Suprapubic skin (tissue), 4 donors: ENCODE data around the gene DCTN2.

Experiments
- EP300 ChIP-seq: sonication (generic); formaldehyde crosslinking; IDR thresholded peaks from one replicate; pipeline ENCODE4 v1.6.1; 2017; ENCODE audit warnings: antibody characterized with exemption
- POLR2A ChIP-seq, 2 donors: fragments of 450-650 bp; IDR thresholded peaks; one replicate each; pipeline ENCODE4 v1.6.1; 2017; ENCODE audit warnings: antibody characterized with exemption in 2 of 2, mild to moderate bottlenecking in 2 of 2, moderate library complexity in 2 of 2
- POLR2AphosphoS5 ChIP-seq, 3 donors: sonication (generic); formaldehyde crosslinking; IDR thresholded peaks; one replicate each; pipeline ENCODE4 v1.6.1; 2017; ENCODE audit warnings: antibody characterized with exemption in 3 of 3
- TF ChIP-seq, protein P1 (sequence below), 2 donors: fragments of 200-600 bp in 1 of 2; fragments of 450-650 bp in 1 of 2; sonication (generic) in 1 of 2; IDR thresholded peaks; one replicate each; pipeline ENCODE4 v1.5.1; 2016 to 2019; ENCODE audit warnings: antibody characterized with exemption in 2 of 2, mild to moderate bottlenecking in 1 of 2, moderate library complexity in 1 of 2

DNA sequence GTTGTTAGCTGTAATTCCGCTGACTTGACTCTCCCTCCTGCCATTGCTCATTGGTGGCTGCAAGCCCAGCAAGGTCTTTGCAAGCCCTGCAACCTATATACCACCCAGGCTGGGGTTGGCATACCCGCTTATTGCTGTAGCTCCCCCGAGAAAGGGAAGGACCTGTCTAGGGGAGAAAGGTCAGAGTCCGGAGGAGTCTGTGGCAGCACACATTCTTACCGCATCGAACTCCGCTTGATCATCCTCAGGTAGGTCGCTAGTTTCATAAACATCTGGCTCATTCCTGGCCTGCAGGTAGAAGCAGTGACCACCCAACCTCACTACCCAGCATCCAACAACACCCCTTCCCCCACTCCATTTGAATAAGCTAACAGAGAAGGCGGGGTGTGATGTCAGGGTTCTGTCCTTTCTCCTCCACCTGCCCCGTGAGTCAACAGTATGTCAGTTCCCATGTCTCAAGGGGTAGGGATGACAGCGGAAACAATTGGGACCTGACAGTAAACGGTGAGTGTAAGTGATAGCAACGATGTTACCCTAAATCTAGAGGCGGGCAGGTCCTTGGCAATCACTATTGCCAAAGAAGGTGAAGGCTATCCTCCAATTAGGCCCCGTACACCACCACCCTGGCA is 1.1 kb downstream of the DCTN2 start:
- TF ChIP-seq EP300 (no peak), POLR2AphosphoS5 (IDR thresholded peaks at IDR 0.05) (no peak), POLR2A (IDR thresholded peaks at IDR 0.05) (no peak)
- TF ChIP-seq, protein P1, sequence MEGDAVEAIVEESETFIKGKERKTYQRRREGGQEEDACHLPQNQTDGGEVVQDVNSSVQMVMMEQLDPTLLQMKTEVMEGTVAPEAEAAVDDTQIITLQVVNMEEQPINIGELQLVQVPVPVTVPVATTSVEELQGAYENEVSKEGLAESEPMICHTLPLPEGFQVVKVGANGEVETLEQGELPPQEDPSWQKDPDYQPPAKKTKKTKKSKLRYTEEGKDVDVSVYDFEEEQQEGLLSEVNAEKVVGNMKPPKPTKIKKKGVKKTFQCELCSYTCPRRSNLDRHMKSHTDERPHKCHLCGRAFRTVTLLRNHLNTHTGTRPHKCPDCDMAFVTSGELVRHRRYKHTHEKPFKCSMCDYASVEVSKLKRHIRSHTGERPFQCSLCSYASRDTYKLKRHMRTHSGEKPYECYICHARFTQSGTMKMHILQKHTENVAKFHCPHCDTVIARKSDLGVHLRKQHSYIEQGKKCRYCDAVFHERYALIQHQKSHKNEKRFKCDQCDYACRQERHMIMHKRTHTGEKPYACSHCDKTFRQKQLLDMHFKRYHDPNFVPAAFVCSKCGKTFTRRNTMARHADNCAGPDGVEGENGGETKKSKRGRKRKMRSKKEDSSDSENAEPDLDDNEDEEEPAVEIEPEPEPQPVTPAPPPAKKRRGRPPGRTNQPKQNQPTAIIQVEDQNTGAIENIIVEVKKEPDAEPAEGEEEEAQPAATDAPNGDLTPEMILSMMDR (IDR thresholded peaks at IDR 0.05): no peak
